ENCODE results near the gene ITPKB. TPM values are rescaled to one million over a fixed set of nuclear protein-coding genes. Genes with fewer than 3 reads are reported as not detected.
"Not testable (repeated sequence)": the region's sequence is repeated elsewhere in the genome, so short reads cannot be mapped to it uniquely, and the experiment has no call there.

The ITPKB gene
- total RNA-seq, 1 experiment from 2014 or later, result 17.7 TPM

DNA sequence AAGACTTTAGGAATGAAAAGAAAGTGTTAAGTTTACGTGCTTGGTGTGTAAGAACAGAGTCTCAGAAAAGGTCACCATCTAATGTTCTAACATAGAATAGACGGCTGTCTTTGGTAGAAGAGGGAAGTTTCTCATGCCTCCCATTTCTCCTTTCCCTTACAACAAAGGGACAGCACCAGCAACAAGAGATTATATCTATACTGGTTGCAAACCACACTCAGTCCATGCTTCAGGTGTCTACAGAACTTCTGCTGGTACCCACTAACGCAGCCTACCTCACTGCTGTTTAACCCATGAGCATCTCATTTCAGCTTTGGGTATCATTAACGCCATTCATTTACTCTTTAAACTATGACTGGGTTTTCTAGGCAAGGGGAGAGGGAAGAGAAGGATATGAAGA lies 9.2 kb upstream of the ITPKB start:
- BruUV-seq (replicated peaks), result no TSS peak
- no peaks in the 10 kb centered on the region for H3K27me3 ChIP-seq (ENCODE audit: low read length)
- no peaks in the 10 kb centered on the region for H3F3A ChIP-seq (ENCODE audit: low read length, unreplicated experiment)
- H3K27ac ChIP-seq (ENCODE audit: low read length), result no peak overlapping the region
- intact Hi-C loops (cut with micrococcal nuclease), result no loop called here
- H3K9ac ChIP-seq (ENCODE audit: low read length), result no peak overlapping the region
- H3K36me3 ChIP-seq (ENCODE audit: low read depth, low read length), result no peaks in the 10 kb centered on the region
- H3K9me3 ChIP-seq (ENCODE audit: low read length), result peaks cover 6% of the 10 kb centered on the region; the same call in 1 of the 2 replicates
- H3K4me1 ChIP-seq (ENCODE audit: insufficient read depth, low read length), result no peaks in the 10 kb centered on the region
- CTCF ChIA-PET, result no interaction called here
- TF ChIP-seq EZH2phosphoT487 (IDR thresholded peaks at IDR 0.05; ENCODE audit: borderline replicate concordance, low read length), result no peak
- TF ChIP-seq EZH2 (IDR thresholded peaks at IDR 0.05; ENCODE audit: low read length, unreplicated experiment), result no peak
- TF ChIP-seq, protein P1, sequence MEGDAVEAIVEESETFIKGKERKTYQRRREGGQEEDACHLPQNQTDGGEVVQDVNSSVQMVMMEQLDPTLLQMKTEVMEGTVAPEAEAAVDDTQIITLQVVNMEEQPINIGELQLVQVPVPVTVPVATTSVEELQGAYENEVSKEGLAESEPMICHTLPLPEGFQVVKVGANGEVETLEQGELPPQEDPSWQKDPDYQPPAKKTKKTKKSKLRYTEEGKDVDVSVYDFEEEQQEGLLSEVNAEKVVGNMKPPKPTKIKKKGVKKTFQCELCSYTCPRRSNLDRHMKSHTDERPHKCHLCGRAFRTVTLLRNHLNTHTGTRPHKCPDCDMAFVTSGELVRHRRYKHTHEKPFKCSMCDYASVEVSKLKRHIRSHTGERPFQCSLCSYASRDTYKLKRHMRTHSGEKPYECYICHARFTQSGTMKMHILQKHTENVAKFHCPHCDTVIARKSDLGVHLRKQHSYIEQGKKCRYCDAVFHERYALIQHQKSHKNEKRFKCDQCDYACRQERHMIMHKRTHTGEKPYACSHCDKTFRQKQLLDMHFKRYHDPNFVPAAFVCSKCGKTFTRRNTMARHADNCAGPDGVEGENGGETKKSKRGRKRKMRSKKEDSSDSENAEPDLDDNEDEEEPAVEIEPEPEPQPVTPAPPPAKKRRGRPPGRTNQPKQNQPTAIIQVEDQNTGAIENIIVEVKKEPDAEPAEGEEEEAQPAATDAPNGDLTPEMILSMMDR (conservative IDR thresholded peaks at IDR 0.05; ENCODE audit: low read depth, low read length), result no peak
- no peak overlapping the region for H3K4me2 ChIP-seq (ENCODE audit: low read length)
- H4K20me1 ChIP-seq (ENCODE audit: low read length), result no peaks in the 10 kb centered on the region
- H3K79me2 ChIP-seq (ENCODE audit: low read length), result no peaks in the 10 kb centered on the region
- H3K4me3 ChIP-seq (ENCODE audit: low read length), result no peak overlapping the region
- POLR2A ChIA-PET (ENCODE audit: unreplicated experiment), result interaction anchor here (0.6 kb wide), 1 partner anchor 48 kb away, joined by 15 read pairs; no protein-coding TSS in a partner anchor
- H2AFZ ChIP-seq (ENCODE audit: low read length), result no peak overlapping the region
- ATAC-seq (no peak), DNase-seq (no peak)
- H3K9me2 ChIP-seq (replicated peaks; ENCODE audit: low read length), result no peaks in the 10 kb centered on the region

DNA sequence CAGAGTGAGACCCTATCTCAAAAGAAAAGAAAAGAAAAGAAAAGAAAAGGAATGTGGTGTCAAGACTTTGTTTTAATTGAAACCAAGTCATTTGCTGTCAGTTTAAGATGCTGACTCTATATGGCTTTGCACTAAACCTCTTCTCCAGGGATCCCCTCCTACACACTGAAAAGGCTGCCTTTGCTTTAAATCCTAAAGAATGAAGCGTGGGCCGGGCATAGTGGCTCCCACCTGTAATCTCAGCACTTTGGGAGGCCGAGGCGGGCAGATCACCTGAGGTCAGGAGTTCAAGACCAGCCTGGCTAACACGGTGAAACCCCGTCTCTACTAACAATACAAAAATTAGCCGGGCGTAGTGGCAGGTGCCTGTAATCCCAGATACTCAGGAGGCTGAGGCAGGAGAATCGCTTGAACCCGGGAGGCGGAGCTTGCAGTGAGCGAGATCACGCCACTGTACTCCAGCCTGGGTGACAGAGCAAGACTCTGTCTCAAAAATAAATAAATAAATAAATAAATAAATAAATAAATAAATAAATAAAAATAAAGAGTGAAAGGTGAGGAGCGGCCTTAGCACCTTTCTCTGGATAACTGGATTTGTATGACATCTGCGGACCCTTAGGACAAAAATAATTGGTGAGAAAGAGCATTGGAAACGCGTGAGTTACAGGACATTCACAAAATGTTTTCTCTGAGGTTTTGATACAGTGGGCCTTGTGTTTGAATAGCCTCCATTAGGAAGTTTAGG lies 8.6 kb upstream of the ITPKB start:
- not testable (repeated sequence) for ATAC-seq

DNA sequence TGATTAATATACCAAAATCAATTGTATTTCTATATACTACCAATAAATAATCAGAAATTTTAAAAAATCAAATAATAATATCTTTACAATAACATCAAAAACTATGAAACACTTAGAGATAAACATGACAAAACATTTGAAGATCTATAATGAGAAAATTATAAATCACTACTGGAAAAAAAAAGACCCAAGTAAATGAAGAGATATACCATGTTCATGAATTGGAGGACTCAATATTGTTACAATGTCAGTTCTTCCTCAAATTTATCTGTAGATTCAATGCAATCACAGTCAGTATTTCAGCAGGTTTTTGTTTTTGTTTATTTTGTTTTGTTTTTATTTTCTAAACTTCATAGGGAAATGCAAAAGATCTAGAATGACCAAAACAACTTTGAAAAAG lies 4.2 kb upstream of the ITPKB start:
- H3K9ac ChIP-seq (ENCODE audit: low read length), result no peak overlapping the region
- H3F3A ChIP-seq (ENCODE audit: low read length, unreplicated experiment), result no peaks in the 10 kb centered on the region
- H3K27me3 ChIP-seq (ENCODE audit: low read length), result no peaks in the 10 kb centered on the region
- H3K79me2 ChIP-seq (ENCODE audit: low read length), result peaks cover 8% of the 10 kb centered on the region
- H4K20me1 ChIP-seq (ENCODE audit: low read length), result no peaks in the 10 kb centered on the region
- BruUV-seq (replicated peaks), result no TSS peak
- no peaks in the 10 kb centered on the region for H3K36me3 ChIP-seq (ENCODE audit: low read depth, low read length)
- DNase-seq (no peak), ATAC-seq (no peak)
- no peak overlapping the region for H3K4me2 ChIP-seq (ENCODE audit: low read length)
- no peak for TF ChIP-seq EZH2 (IDR thresholded peaks at IDR 0.05; ENCODE audit: low read length, unreplicated experiment)
- TF ChIP-seq, protein P1 (conservative IDR thresholded peaks at IDR 0.05; ENCODE audit: low read depth, low read length), result no peak
- no peak for TF ChIP-seq EZH2phosphoT487 (IDR thresholded peaks at IDR 0.05; ENCODE audit: borderline replicate concordance, low read length)
- intact Hi-C loops (cut with micrococcal nuclease), result no loop called here
- POLR2A ChIA-PET (ENCODE audit: unreplicated experiment), result no interaction called here
- peaks cover 7% of the 10 kb centered on the region; the same call in 1 of the 2 replicates for H3K9me3 ChIP-seq (ENCODE audit: low read length)
- no peak overlapping the region for H2AFZ ChIP-seq (ENCODE audit: low read length)
- no peak overlapping the region for H3K27ac ChIP-seq (ENCODE audit: low read length)
- CTCF ChIA-PET, result no interaction called here
- H3K4me1 ChIP-seq (ENCODE audit: insufficient read depth, low read length), result peaks cover 9% of the 10 kb centered on the region
- H3K4me3 ChIP-seq (ENCODE audit: low read length), result no peak overlapping the region
- no peaks in the 10 kb centered on the region for H3K9me2 ChIP-seq (replicated peaks; ENCODE audit: low read length)

More for the DNA sequence above, 8.6 kb upstream of the ITPKB start:
- H3K36me3 ChIP-seq (ENCODE audit: low read depth, low read length); BruUV-seq (replicated peaks); H3K27me3 ChIP-seq (ENCODE audit: low read length); H3K4me2 ChIP-seq (ENCODE audit: low read length); CTCF ChIA-PET; POLR2A ChIA-PET (ENCODE audit: unreplicated experiment); H3K4me1 ChIP-seq (ENCODE audit: insufficient read depth, low read length); H4K20me1 ChIP-seq (ENCODE audit: low read length); H3K4me3 ChIP-seq (ENCODE audit: low read length); H3K79me2 ChIP-seq (ENCODE audit: low read length); H3K9me2 ChIP-seq (replicated peaks; ENCODE audit: low read length); H3K27ac ChIP-seq (ENCODE audit: low read length); H3K9me3 ChIP-seq (ENCODE audit: low read length); H2AFZ ChIP-seq (ENCODE audit: low read length); H3F3A ChIP-seq (ENCODE audit: low read length, unreplicated experiment); intact Hi-C loops (cut with micrococcal nuclease); DNase-seq; H3K9ac ChIP-seq (ENCODE audit: low read length): not testable (repeated sequence)

All from PC-3 (cell line).